Loucy (cell line): ENCODE results near the gene CTNNAL1.

ENCODE experiments used
- CTCF ChIP-seq: fragments of 200-600 bp; sonication (generic); conservative IDR thresholded peaks from 2 replicates; pipeline ENCODE4 v1.5.1; 2014; ENCODE audit warnings: mild to moderate bottlenecking, antibody characterized with exemption, low read length
- EZH2phosphoT487 ChIP-seq: fragments of 200-600 bp; IDR thresholded peaks from 2 replicates; pipeline ENCODE4 v1.6.1; 2018; ENCODE audit warnings: antibody characterized with exemption, mild to moderate bottlenecking, moderate library complexity, borderline replicate concordance

GRCh38 chr9:108973895-108974294, 39.4 kb downstream of the CTNNAL1 start:
- TF ChIP-seq CTCF (no peak), EZH2phosphoT487 (no peak)
